GM23338 (cell line): ENCODE results near the gene LRCH3. TPM values are rescaled to one million over a fixed set of nuclear protein-coding genes. Genes with fewer than 3 reads are reported as not detected.

Source experiments
- ATAC-seq: fragments of 200-7000 bp; cut with Tn5 transposase; 3 replicates; pipeline ENCODE4 v1.9.1; 2020
- DNase-seq: peaks from one replicate; pipeline ENCODE4 v3.0.0-alpha.2; 2015; ENCODE audit warnings: low spot score
- H2AFZ ChIP-seq: fragments of 200-600 bp; sonication (generic); 2 replicates; pipeline ENCODE4 v1.8.0; 2016; ENCODE audit warnings: antibody characterized with exemption, mild to moderate bottlenecking, moderate library complexity
- H3F3A ChIP-seq: fragments of 200-600 bp; sonication (generic); replicated peaks from 2 replicates; pipeline ENCODE4 v1.8.0; 2017; ENCODE audit warnings: antibody characterized with exemption, mixed run types, low read depth
- H3K27ac ChIP-seq: fragments of 200-600 bp; sonication (generic); 2 replicates; pipeline ENCODE4 v1.6.1; 2016; ENCODE audit warnings: low read depth
- H3K27me3 ChIP-seq: fragments of 200-600 bp; sonication (generic); 2 replicates; pipeline ENCODE4 v1.8.0; 2016; ENCODE audit warnings: mild to moderate bottlenecking, mixed run types, moderate library complexity; ENCODE audit not compliant: insufficient read depth
- H3K36me3 ChIP-seq: fragments of 200-600 bp; sonication (generic); 2 replicates; pipeline ENCODE4 v1.8.0; 2016; ENCODE audit warnings: mild to moderate bottlenecking; ENCODE audit not compliant: insufficient read depth
- H3K4me1 ChIP-seq: fragments of 200-600 bp; sonication (generic); 2 replicates; pipeline ENCODE4 v1.8.0; 2016; ENCODE audit warnings: mild to moderate bottlenecking, moderate library complexity; ENCODE audit not compliant: insufficient read depth
- H3K4me2 ChIP-seq: fragments of 200-600 bp; sonication (generic); 2 replicates; pipeline ENCODE4 v1.7.1; 2017; ENCODE audit warnings: mixed run types
- H3K4me3 ChIP-seq: fragments of 200-600 bp; sonication (generic); 2 replicates; pipeline ENCODE4 v1.6.1; 2016; ENCODE audit warnings: mixed run types
- H3K79me2 ChIP-seq: fragments of 200-600 bp; sonication (generic); replicated peaks from 2 replicates; pipeline ENCODE4 v1.8.0; 2017; ENCODE audit warnings: mild to moderate bottlenecking; ENCODE audit not compliant: insufficient read depth
- H3K9me2 ChIP-seq: fragments of 200-600 bp; sonication (generic); 2 replicates; pipeline ENCODE4 v1.8.0; 2017; ENCODE audit not compliant: insufficient read depth
- H4K20me1 ChIP-seq: fragments of 200-600 bp; sonication (generic); replicated peaks from 2 replicates; pipeline ENCODE4 v1.8.0; 2017; ENCODE audit warnings: mild to moderate bottlenecking; ENCODE audit not compliant: insufficient read depth
- H3K27ac Mint-ChIP-seq: 2 replicates; pipeline ENCODE4 v1.8.0; 2020; ENCODE audit warnings: inconsistent platforms, mild to moderate bottlenecking, moderate library complexity, mixed read lengths
- H3K27me3 Mint-ChIP-seq: 3 replicates; pipeline ENCODE4 v1.8.0; 2022; ENCODE audit warnings: low read depth, mild to moderate bottlenecking, moderate library complexity, mixed read lengths, inconsistent platforms; ENCODE audit not compliant: insufficient read depth, poor library complexity
- H3K36me3 Mint-ChIP-seq: 3 replicates; pipeline ENCODE4 v1.8.0; 2021; ENCODE audit warnings: low read depth, mild to moderate bottlenecking, inconsistent platforms, moderate library complexity, mixed read lengths
- H3K4me1 Mint-ChIP-seq: 3 replicates; pipeline ENCODE4 v1.8.0; 2020; ENCODE audit warnings: mild to moderate bottlenecking, inconsistent platforms, mixed read lengths
- H3K4me3 Mint-ChIP-seq: 3 replicates; pipeline ENCODE4 v1.8.0; 2021; ENCODE audit warnings: moderate library complexity, mild to moderate bottlenecking, inconsistent platforms, mixed read lengths
- H3K9me3 Mint-ChIP-seq: 3 replicates; pipeline ENCODE4 v1.8.0; 2020; ENCODE audit warnings: moderate library complexity, mild to moderate bottlenecking, inconsistent platforms, mixed read lengths
- CREB1 ChIP-seq: fragments of 250-450 bp; sonication (Bioruptor Pico); IDR thresholded peaks from 2 replicates; pipeline ENCODE4 v1.5.0; 2020; ENCODE audit warnings: low read depth, mild to moderate bottlenecking, moderate library complexity
- CTCF ChIP-seq, 2 experiments: fragments of 200-600 bp in 1 of 2; sonication (generic) in 1 of 2; conservative IDR thresholded peaks; 2 replicates each; pipeline versions ENCODE4 v1.5.1 to v1.6.1; 2016 to 2017; ENCODE audit warnings: antibody characterized with exemption in 2 of 2, low read depth in 2 of 2, mild to moderate bottlenecking in 2 of 2, moderate library complexity in 1 of 2
- ETS1 ChIP-seq: IDR thresholded peaks from 2 replicates; pipeline ENCODE4 v1.6.1; 2016; ENCODE audit warnings: antibody characterized with exemption
- EZH2 ChIP-seq: fragments of 200-600 bp; sonication (generic); IDR thresholded peaks from one replicate; pipeline ENCODE4 v1.8.0; 2017; ENCODE audit warnings: antibody characterized with exemption, mild to moderate bottlenecking, low read depth; ENCODE audit not compliant: unreplicated experiment
- EZH2phosphoT487 ChIP-seq: fragments of 200-600 bp; sonication (generic); IDR thresholded peaks from one replicate; pipeline ENCODE4 v1.8.1; 2018; ENCODE audit warnings: antibody characterized with exemption; ENCODE audit not compliant: unreplicated experiment
- JUNB ChIP-seq: IDR thresholded peaks from one replicate; pipeline ENCODE4 v1.6.1; 2016; ENCODE audit warnings: antibody characterized with exemption; ENCODE audit not compliant: unreplicated experiment
- NANOG ChIP-seq: IDR thresholded peaks from 2 replicates; pipeline ENCODE4 v1.6.1; 2016; ENCODE audit warnings: antibody characterized with exemption, borderline replicate concordance
- POLR2AphosphoS5 ChIP-seq: IDR thresholded peaks from 2 replicates; pipeline ENCODE4 v1.6.1; 2016; ENCODE audit warnings: antibody characterized with exemption, low read depth
- REST ChIP-seq: IDR thresholded peaks from one replicate; pipeline ENCODE4 v1.6.1; 2018; ENCODE audit warnings: antibody characterized with exemption; ENCODE audit not compliant: unreplicated experiment
- STAT1 ChIP-seq: IDR thresholded peaks from one replicate; pipeline ENCODE4 v1.6.1; 2016; ENCODE audit warnings: antibody characterized with exemption; ENCODE audit not compliant: unreplicated experiment
- ZNF114 ChIP-seq: fragments of 250-450 bp; sonication (Bioruptor Pico); IDR thresholded peaks from 2 replicates; pipeline ENCODE4 v1.5.0; 2020; ENCODE audit warnings: mild to moderate bottlenecking, moderate library complexity
- ZNF331 ChIP-seq: fragments of 250-450 bp; sonication (Bioruptor Pico); IDR thresholded peaks from 2 replicates; pipeline ENCODE4 v1.5.0; 2020; ENCODE audit warnings: low read depth, mild to moderate bottlenecking, moderate library complexity
- ZNF462 ChIP-seq: fragments of 250-450 bp; sonication (Bioruptor Pico); IDR thresholded peaks from 2 replicates; pipeline ENCODE4 v1.5.0; 2020; ENCODE audit warnings: mild to moderate bottlenecking, moderate library complexity
- polyA plus RNA-seq: library from polyadenylated mRNA; unstranded; fragments of >200 nt; fragmentation: Nextera tagmentation; extraction: Ambion mirVana; gene quantifications from 2 replicates; pipeline ENCODE4 v1.2.1, GENCODE V29; 2016
- total RNA-seq: library from RNA; depleted of rRNA; stranded (reverse); fragments of >200 nt; shearing (Covaris generic); gene quantifications from 2 replicates; pipeline ENCODE4 v1.2.3, GENCODE V29; 2014

LRCH3 gene
- total and polyA plus RNA-seq, 2 experiments from 2014 or later = 22.9 to 60.0 TPM

GRCh38 chr3:197837282-197837681 is 46.2 kb downstream of the LRCH3 start:
- ATAC-seq = no peak
- no peaks in the 10 kb centered on the region for H3K27me3 ChIP-seq
- H3K4me2 ChIP-seq = no peak overlapping the region
- DNase-seq = no peak
- no peak overlapping the region for H2AFZ ChIP-seq
- no peaks in the 10 kb centered on the region for H4K20me1 ChIP-seq
- Mint-ChIP-seq H3K27me3 (no peaks in the 10 kb centered on the region), H3K9me3 (no peaks in the 10 kb centered on the region), H3K36me3 (peaks cover 63% of the 10 kb centered on the region), H3K27ac (no peak overlapping the region), H3K4me1 (no peaks in the 10 kb centered on the region), H3K4me3 (no peak overlapping the region)
- H3K36me3 ChIP-seq = peaks cover 17% of the 10 kb centered on the region
- H3K27ac ChIP-seq = no peak overlapping the region
- H3K9me2 ChIP-seq = no peaks in the 10 kb centered on the region
- no peaks in the 10 kb centered on the region for H3K4me1 ChIP-seq
- no peaks in the 10 kb centered on the region for H3F3A ChIP-seq
- TF ChIP-seq REST (no peak), ZNF462 (CRISPR knock-in tag) (no peak), CREB1 (no peak), JUNB (no peak), ZNF331 (CRISPR knock-in tag) (no peak), STAT1 (no peak), ZNF114 (CRISPR knock-in tag) (no peak), CTCF (conservative IDR thresholded peaks at IDR 0.05; ENCODE audit: low read depth in 2 of 2) (no peak), EZH2 (no peak), POLR2AphosphoS5 (no peak), NANOG (no peak), EZH2phosphoT487 (no peak), ETS1 (no peak)
- no peaks in the 10 kb centered on the region for H3K79me2 ChIP-seq
- no peak overlapping the region for H3K4me3 ChIP-seq
